GM23338 (cell line): Measurements from ENCODE around the gene TLR1. TPM values are rescaled to one million over a fixed set of nuclear protein-coding genes. Genes with fewer than 3 reads are reported as not detected.

Experiments used
- ATAC-seq: fragments of 200-7000 bp; cut with Tn5 transposase; 3 replicates; pipeline ENCODE4 v1.9.1; 2020
- DNase-seq: peaks from one replicate; pipeline ENCODE4 v3.0.0-alpha.2; 2015; ENCODE audit warnings: low spot score
- H2AFZ ChIP-seq: fragments of 200-600 bp; sonication (generic); 2 replicates; pipeline ENCODE4 v1.8.0; 2016; ENCODE audit warnings: antibody characterized with exemption, mild to moderate bottlenecking, moderate library complexity
- H3F3A ChIP-seq: fragments of 200-600 bp; sonication (generic); replicated peaks from 2 replicates; pipeline ENCODE4 v1.8.0; 2017; ENCODE audit warnings: antibody characterized with exemption, mixed run types, low read depth
- H3K27ac ChIP-seq: fragments of 200-600 bp; sonication (generic); 2 replicates; pipeline ENCODE4 v1.6.1; 2016; ENCODE audit warnings: low read depth
- H3K27me3 ChIP-seq: fragments of 200-600 bp; sonication (generic); 2 replicates; pipeline ENCODE4 v1.8.0; 2016; ENCODE audit warnings: mild to moderate bottlenecking, mixed run types, moderate library complexity; ENCODE audit not compliant: insufficient read depth
- H3K36me3 ChIP-seq: fragments of 200-600 bp; sonication (generic); 2 replicates; pipeline ENCODE4 v1.8.0; 2016; ENCODE audit warnings: mild to moderate bottlenecking; ENCODE audit not compliant: insufficient read depth
- H3K4me1 ChIP-seq: fragments of 200-600 bp; sonication (generic); 2 replicates; pipeline ENCODE4 v1.8.0; 2016; ENCODE audit warnings: mild to moderate bottlenecking, moderate library complexity; ENCODE audit not compliant: insufficient read depth
- H3K4me2 ChIP-seq: fragments of 200-600 bp; sonication (generic); 2 replicates; pipeline ENCODE4 v1.7.1; 2017; ENCODE audit warnings: mixed run types
- H3K4me3 ChIP-seq: fragments of 200-600 bp; sonication (generic); 2 replicates; pipeline ENCODE4 v1.6.1; 2016; ENCODE audit warnings: mixed run types
- H3K79me2 ChIP-seq: fragments of 200-600 bp; sonication (generic); replicated peaks from 2 replicates; pipeline ENCODE4 v1.8.0; 2017; ENCODE audit warnings: mild to moderate bottlenecking; ENCODE audit not compliant: insufficient read depth
- H3K9me2 ChIP-seq: fragments of 200-600 bp; sonication (generic); 2 replicates; pipeline ENCODE4 v1.8.0; 2017; ENCODE audit not compliant: insufficient read depth
- H4K20me1 ChIP-seq: fragments of 200-600 bp; sonication (generic); replicated peaks from 2 replicates; pipeline ENCODE4 v1.8.0; 2017; ENCODE audit warnings: mild to moderate bottlenecking; ENCODE audit not compliant: insufficient read depth
- H3K27ac Mint-ChIP-seq: 2 replicates; pipeline ENCODE4 v1.8.0; 2020; ENCODE audit warnings: inconsistent platforms, mild to moderate bottlenecking, moderate library complexity, mixed read lengths
- H3K27me3 Mint-ChIP-seq: 3 replicates; pipeline ENCODE4 v1.8.0; 2022; ENCODE audit warnings: low read depth, mild to moderate bottlenecking, moderate library complexity, mixed read lengths, inconsistent platforms; ENCODE audit not compliant: insufficient read depth, poor library complexity
- H3K36me3 Mint-ChIP-seq: 3 replicates; pipeline ENCODE4 v1.8.0; 2021; ENCODE audit warnings: low read depth, mild to moderate bottlenecking, inconsistent platforms, moderate library complexity, mixed read lengths
- H3K4me1 Mint-ChIP-seq: 3 replicates; pipeline ENCODE4 v1.8.0; 2020; ENCODE audit warnings: mild to moderate bottlenecking, inconsistent platforms, mixed read lengths
- H3K4me3 Mint-ChIP-seq: 3 replicates; pipeline ENCODE4 v1.8.0; 2021; ENCODE audit warnings: moderate library complexity, mild to moderate bottlenecking, inconsistent platforms, mixed read lengths
- H3K9me3 Mint-ChIP-seq: 3 replicates; pipeline ENCODE4 v1.8.0; 2020; ENCODE audit warnings: moderate library complexity, mild to moderate bottlenecking, inconsistent platforms, mixed read lengths
- CTCF ChIP-seq, 2 experiments: fragments of 200-600 bp in 1 of 2; sonication (generic) in 1 of 2; conservative IDR thresholded peaks; 2 replicates each; pipeline versions ENCODE4 v1.5.1 to v1.6.1; 2016 to 2017; ENCODE audit warnings: antibody characterized with exemption in 2 of 2, low read depth in 2 of 2, mild to moderate bottlenecking in 2 of 2, moderate library complexity in 1 of 2
- ETS1 ChIP-seq: IDR thresholded peaks from 2 replicates; pipeline ENCODE4 v1.6.1; 2016; ENCODE audit warnings: antibody characterized with exemption
- EZH2 ChIP-seq: fragments of 200-600 bp; sonication (generic); IDR thresholded peaks from one replicate; pipeline ENCODE4 v1.8.0; 2017; ENCODE audit warnings: antibody characterized with exemption, mild to moderate bottlenecking, low read depth; ENCODE audit not compliant: unreplicated experiment
- JUNB ChIP-seq: IDR thresholded peaks from one replicate; pipeline ENCODE4 v1.6.1; 2016; ENCODE audit warnings: antibody characterized with exemption; ENCODE audit not compliant: unreplicated experiment
- NANOG ChIP-seq: IDR thresholded peaks from 2 replicates; pipeline ENCODE4 v1.6.1; 2016; ENCODE audit warnings: antibody characterized with exemption, borderline replicate concordance
- POLR2AphosphoS5 ChIP-seq: IDR thresholded peaks from 2 replicates; pipeline ENCODE4 v1.6.1; 2016; ENCODE audit warnings: antibody characterized with exemption, low read depth
- STAT1 ChIP-seq: IDR thresholded peaks from one replicate; pipeline ENCODE4 v1.6.1; 2016; ENCODE audit warnings: antibody characterized with exemption; ENCODE audit not compliant: unreplicated experiment
- ZNF331 ChIP-seq: fragments of 250-450 bp; sonication (Bioruptor Pico); IDR thresholded peaks from 2 replicates; pipeline ENCODE4 v1.5.0; 2020; ENCODE audit warnings: low read depth, mild to moderate bottlenecking, moderate library complexity
- polyA plus RNA-seq: library from polyadenylated mRNA; unstranded; fragments of >200 nt; fragmentation: Nextera tagmentation; extraction: Ambion mirVana; gene quantifications from 2 replicates; pipeline ENCODE4 v1.2.1, GENCODE V29; 2016
- total RNA-seq: library from RNA; depleted of rRNA; stranded (reverse); fragments of >200 nt; shearing (Covaris generic); gene quantifications from 2 replicates; pipeline ENCODE4 v1.2.3, GENCODE V29; 2014
- TF ChIP-seq, protein P1 (sequence below): fragments of 250-450 bp; sonication (Bioruptor Pico); IDR thresholded peaks from 2 replicates; pipeline ENCODE4 v1.5.0; 2020; ENCODE audit warnings: mild to moderate bottlenecking, moderate library complexity

Gene TLR1
- total and polyA plus RNA-seq, 2 experiments from 2014 or later: 0.07 TPM; not detected in 1

DNA sequence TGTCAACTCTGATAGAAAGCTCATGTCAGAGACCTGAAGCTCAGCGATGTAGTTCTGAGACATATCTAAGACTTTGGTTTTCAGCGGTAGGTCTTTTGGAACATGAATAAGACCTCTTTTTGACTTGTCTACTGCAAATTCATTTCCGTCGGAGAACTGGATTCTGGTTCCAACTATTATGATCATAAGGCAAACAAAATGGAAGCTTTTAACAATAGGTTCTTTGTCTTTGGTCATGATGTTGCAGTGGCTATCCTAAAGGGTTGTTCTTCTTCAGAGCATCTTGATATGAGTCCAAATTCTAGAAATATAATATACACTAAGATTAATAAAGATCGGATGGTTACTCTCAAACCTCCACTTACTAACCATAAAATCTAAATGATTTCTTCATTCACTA is 24.6 kb upstream of the TLR1 start:
- DNase-seq: no peak
- no peak for ATAC-seq
- no peaks in the 10 kb centered on the region for H3K4me1 Mint-ChIP-seq
- Histone ChIP-seq H3K4me3 (no peak overlapping the region), H3K79me2 (no peaks in the 10 kb centered on the region), H2AFZ (no peak overlapping the region), H3K4me2 (no peak overlapping the region), H3F3A (no peaks in the 10 kb centered on the region), H3K27me3 (no peaks in the 10 kb centered on the region), H3K27ac (no peak overlapping the region), H3K36me3 (no peaks in the 10 kb centered on the region), H4K20me1 (no peaks in the 10 kb centered on the region), H3K9me2 (no peaks in the 10 kb centered on the region), H3K4me1 (no peaks in the 10 kb centered on the region)
- no peak overlapping the region for H3K27ac Mint-ChIP-seq
- H3K36me3 Mint-ChIP-seq: no peaks in the 10 kb centered on the region
- no peaks in the 10 kb centered on the region for H3K27me3 Mint-ChIP-seq
- H3K9me3 Mint-ChIP-seq: peaks cover 1% of the 10 kb centered on the region; the same call in 2 of the 3 replicates
- TF ChIP-seq, protein P1, sequence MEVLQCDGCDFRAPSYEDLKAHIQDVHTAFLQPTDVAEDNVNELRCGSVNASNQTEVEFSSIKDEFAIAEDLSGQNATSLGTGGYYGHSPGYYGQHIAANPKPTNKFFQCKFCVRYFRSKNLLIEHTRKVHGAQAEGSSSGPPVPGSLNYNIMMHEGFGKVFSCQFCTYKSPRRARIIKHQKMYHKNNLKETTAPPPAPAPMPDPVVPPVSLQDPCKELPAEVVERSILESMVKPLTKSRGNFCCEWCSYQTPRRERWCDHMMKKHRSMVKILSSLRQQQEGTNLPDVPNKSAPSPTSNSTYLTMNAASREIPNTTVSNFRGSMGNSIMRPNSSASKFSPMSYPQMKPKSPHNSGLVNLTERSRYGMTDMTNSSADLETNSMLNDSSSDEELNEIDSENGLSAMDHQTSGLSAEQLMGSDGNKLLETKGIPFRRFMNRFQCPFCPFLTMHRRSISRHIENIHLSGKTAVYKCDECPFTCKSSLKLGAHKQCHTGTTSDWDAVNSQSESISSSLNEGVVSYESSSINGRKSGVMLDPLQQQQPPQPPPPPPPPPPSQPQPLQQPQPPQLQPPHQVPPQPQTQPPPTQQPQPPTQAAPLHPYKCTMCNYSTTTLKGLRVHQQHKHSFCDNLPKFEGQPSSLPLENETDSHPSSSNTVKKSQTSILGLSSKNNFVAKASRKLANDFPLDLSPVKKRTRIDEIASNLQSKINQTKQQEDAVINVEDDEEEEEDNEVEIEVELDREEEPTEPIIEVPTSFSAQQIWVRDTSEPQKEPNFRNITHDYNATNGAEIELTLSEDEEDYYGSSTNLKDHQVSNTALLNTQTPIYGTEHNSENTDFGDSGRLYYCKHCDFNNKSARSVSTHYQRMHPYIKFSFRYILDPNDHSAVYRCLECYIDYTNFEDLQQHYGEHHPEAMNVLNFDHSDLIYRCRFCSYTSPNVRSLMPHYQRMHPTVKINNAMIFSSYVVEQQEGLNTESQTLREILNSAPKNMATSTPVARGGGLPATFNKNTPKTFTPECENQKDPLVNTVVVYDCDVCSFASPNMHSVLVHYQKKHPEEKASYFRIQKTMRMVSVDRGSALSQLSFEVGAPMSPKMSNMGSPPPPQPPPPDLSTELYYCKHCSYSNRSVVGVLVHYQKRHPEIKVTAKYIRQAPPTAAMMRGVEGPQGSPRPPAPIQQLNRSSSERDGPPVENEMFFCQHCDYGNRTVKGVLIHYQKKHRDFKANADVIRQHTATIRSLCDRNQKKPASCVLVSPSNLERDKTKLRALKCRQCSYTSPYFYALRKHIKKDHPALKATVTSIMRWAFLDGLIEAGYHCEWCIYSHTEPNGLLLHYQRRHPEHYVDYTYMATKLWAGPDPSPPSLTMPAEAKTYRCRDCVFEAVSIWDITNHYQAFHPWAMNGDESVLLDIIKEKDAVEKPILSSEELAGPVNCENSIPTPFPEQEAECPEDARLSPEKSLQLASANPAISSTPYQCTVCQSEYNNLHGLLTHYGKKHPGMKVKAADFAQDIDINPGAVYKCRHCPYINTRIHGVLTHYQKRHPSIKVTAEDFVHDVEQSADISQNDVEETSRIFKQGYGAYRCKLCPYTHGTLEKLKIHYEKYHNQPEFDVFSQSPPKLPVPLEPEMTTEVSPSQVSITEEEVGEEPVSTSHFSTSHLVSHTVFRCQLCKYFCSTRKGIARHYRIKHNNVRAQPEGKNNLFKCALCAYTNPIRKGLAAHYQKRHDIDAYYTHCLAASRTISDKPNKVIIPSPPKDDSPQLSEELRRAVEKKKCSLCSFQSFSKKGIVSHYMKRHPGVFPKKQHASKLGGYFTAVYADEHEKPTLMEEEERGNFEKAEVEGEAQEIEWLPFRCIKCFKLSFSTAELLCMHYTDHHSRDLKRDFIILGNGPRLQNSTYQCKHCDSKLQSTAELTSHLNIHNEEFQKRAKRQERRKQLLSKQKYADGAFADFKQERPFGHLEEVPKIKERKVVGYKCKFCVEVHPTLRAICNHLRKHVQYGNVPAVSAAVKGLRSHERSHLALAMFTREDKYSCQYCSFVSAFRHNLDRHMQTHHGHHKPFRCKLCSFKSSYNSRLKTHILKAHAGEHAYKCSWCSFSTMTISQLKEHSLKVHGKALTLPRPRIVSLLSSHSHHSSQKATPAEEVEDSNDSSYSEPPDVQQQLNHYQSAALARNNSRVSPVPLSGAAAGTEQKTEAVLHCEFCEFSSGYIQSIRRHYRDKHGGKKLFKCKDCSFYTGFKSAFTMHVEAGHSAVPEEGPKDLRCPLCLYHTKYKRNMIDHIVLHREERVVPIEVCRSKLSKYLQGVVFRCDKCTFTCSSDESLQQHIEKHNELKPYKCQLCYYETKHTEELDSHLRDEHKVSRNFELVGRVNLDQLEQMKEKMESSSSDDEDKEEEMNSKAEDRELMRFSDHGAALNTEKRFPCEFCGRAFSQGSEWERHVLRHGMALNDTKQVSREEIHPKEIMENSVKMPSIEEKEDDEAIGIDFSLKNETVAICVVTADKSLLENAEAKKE: no peak
- TF ChIP-seq ETS1 (no peak), CTCF (conservative IDR thresholded peaks at IDR 0.05; ENCODE audit: low read depth in 2 of 2) (no peak), JUNB (no peak), STAT1 (no peak), ZNF331 (no peak), NANOG (no peak), EZH2 (no peak), POLR2AphosphoS5 (no peak)
- H3K4me3 Mint-ChIP-seq: no peak overlapping the region
